Thyroid gland (tissue), 4 donors: ENCODE measurements around the gene NPTN.

Experiments
- CTCF ChIP-seq, 6 experiments: fragments of 200-600 bp in 3 of 6; fragments of 450-650 bp in 3 of 6; sonication (generic) in 3 of 6; IDR thresholded peaks; one replicate each; pipeline ENCODE4 v1.5.1; 2016 to 2019; ENCODE audit warnings: antibody characterized with exemption in 6 of 6, mild to moderate bottlenecking in 2 of 6, inconsistent platforms in 1 of 6, moderate library complexity in 1 of 6
- POLR2A ChIP-seq, 2 donors: fragments of 450-650 bp; IDR thresholded peaks; one replicate each; pipeline ENCODE4 v1.6.1; 2017; ENCODE audit warnings: antibody characterized with exemption in 2 of 2, mild to moderate bottlenecking in 2 of 2, moderate library complexity in 1 of 2

DNA sequence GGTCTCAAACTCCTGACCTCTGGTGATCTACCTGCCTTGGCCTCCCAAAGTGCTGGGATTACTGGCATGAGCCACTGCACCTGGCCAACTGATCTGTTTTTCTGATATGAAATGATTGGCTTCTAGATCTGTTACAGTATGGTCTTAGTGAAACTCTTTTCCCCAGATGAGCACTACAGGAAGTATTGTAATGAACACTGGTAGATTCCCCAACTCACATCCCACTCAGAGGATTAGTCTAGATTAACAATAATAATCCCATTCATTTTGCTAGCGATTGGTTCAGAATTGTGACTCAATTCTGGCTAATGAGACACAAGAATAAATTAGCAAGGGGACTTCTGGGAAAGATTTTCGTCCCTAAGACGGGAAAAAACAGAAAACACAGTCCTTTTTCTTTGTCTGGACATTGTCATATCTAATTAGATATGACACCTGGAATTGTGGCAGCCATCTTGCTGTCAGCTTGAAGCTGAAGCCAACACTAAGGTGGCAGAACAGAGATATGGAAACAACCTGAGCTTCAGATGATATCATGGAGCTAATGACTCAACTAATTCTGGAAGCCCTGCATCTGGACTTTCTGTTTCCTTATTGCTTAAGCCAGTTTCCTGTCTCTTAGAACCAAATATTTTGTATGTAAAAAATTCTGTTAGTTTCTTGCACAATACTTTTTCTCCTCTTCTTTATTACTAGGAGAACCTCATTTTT, 17.4 kb upstream of the NPTN start:
- no peak for TF ChIP-seq POLR2A (IDR thresholded peaks at IDR 0.05)
- no peak for TF ChIP-seq CTCF (IDR thresholded peaks at IDR 0.05)
